Left lobe of liver (tissue), 2 donors: ENCODE data around the gene LSAMP. TPM values are rescaled to one million over a fixed set of nuclear protein-coding genes. Genes with fewer than 3 reads are reported as not detected.

Experiments used
- ATAC-seq: fragments of 200-7000 bp; cut with Tn5 transposase; one replicate; pipeline ENCODE4 v1.9.1; 2020; ENCODE audit warnings: mild to moderate bottlenecking, moderate library complexity
- DNase-seq: peaks from one replicate; pipeline ENCODE4 v3.0.0-alpha.2; 2020; ENCODE audit warnings: low spot score
- total RNA-seq: library from RNA; stranded (reverse); gene quantifications from one replicate; pipeline ENCODE4 v1.2.1, GENCODE V29; 2021
- donor health status: DM: no; HTN: no; CAD: no; lungs with moderate emphysema.
- donor health status: DM: no; HTN: yes; CAD: no.

Gene LSAMP
- total RNA-seq, 1 donor from 2014 or later, result 0.28 TPM

- DNase-seq, result no peak
- no peak for ATAC-seq
These were observed 11.7 kb downstream of the LSAMP start for GRCh38 chr3:116433552-116433951.

DNA sequence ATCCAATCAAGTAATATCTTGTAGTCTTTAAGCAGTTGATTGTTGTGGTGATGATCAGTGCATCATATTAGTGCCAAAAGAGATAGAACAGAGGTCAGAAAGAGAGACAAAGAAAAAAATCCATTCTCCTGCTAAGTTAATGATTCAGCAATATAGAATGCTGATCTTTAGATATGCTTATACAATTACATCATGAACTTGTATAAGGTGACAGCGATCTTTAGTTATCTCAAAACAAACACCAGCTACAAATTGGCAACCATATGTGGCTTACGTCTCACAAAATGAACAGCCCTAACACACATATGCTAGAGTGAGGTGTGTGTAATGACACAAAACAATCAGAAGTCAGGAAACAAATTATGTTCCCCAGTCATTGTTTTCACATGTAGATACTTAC is 12.5 kb downstream of the LSAMP start:
- DNase-seq (no peak), ATAC-seq (no peak)

DNA sequence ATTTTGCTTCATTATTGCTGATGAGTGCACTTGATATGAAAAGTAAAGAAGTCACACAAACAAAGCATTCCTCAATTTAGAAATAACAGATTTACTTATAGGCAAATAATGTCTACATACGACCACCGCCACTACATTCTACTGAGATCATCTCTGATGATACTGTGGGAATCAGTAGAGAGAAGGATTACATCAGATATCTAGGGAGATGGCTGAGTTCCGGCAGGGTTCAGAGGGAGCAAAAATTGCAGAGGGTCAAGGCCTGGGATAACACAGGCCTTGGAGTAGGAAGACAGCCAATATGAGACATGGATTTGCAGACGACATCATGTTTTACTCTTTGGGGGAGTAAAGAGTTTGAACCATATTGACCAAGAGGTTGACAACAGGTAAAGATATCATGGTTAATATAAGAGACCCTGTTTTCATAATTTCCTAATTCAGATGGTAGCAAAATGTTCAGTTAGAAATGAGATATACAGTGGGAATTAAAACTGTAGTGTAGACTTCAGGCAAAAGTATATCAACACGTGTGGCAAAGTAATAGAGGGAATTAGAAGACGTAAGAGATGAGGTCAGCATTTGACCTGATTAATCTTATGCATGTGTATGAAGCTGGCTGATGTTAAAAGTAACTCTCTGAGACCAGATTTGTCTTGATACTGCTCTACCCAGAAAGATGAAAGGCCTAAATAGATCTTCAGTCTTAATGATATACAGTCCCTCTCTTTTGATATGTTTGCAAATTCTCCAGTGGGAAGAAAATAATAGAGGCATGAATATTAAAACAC is 15.6 kb downstream of the LSAMP start:
- ATAC-seq (no peak), DNase-seq (no peak)

- DNase-seq, result no peak
- no peak for ATAC-seq
These were observed 19.3 kb downstream of the LSAMP start for GRCh38 chr3:116426036-116426435.

DNA sequence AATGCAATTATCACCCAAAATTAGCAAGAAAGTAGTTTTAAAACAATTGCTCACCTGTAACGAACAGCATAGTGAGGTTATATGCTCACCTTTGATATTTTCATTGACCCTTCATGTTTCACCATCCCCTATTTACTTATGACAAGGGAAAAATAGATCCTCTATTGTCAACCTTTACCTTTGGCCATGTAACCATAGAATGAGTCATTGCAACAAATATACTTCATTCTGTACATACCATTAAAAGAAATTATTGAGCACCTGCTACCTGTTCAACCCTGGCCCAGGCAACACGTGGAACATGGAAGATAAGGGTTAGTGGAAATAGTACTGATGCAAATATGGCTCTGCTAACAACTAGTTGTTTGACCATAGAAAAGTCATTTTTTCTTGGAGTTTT is 20.2 kb downstream of the LSAMP start:
- no peak for ATAC-seq
- DNase-seq, result no peak

- no peak for ATAC-seq
These were observed 21.3 kb downstream of the LSAMP start for GRCh38 chr3:116423945-116424344.

GRCh38 chr3:116423374-116423773 is 21.9 kb downstream of the LSAMP start:
- no peak for DNase-seq
- ATAC-seq, result no peak

More at GRCh38 chr3:116423945-116424344, 21.3 kb downstream of the LSAMP start:
- DNase-seq, result no peak

- no peak for DNase-seq
- ATAC-seq, result no peak
These were observed 28.1 kb downstream of the LSAMP start for GRCh38 chr3:116417151-116417550.

DNA sequence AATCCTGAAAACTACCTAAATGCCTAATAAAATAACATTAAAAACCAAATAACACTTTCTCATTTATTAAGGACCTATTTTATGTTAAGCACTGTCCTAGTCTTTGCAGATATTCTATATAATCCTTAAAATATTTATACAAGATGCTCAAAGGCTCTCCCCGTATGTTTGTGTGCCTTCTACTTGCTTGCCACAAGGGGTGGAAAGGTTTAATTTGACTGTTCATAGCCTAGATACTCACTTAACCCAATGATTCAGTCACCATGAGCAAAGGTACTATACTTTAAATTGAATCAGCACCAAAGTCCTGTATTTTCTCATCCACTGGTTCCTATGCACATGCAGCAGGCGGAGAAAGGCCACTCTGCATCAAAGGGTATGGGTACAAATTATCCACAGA is 32.0 kb downstream of the LSAMP start:
- no peak for ATAC-seq
- DNase-seq, result no peak

- no peak for DNase-seq
- no peak for ATAC-seq
These were observed 36.8 kb downstream of the LSAMP start for GRCh38 chr3:116408473-116408872.

GRCh38 chr3:116405231-116405630 is 40.1 kb downstream of the LSAMP start:
- DNase-seq (no peak), ATAC-seq (no peak)

GRCh38 chr3:116399701-116400226 is 45.5 kb downstream of the LSAMP start:
- no peak for ATAC-seq
- no peak for DNase-seq

DNA sequence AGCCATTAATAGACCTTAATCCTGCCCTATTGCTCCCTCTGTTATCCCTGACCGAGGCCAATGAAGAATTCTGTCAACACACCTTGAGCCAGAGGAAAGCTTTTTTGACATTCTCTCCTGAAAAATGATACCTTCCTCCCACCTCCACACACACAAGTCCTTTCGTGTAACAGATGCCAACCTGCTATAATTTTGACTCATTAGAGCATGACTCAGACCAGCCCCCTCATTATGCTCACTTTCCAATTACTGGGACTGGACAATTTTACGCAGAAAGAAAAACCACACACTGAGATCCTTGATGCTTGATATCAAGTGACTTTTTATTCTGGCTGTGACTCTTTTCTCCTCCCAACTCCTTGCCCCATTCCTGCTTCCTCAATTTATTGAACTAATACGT is 50.9 kb downstream of the LSAMP start:
- DNase-seq, result no peak
- ATAC-seq, result no peak

DNA sequence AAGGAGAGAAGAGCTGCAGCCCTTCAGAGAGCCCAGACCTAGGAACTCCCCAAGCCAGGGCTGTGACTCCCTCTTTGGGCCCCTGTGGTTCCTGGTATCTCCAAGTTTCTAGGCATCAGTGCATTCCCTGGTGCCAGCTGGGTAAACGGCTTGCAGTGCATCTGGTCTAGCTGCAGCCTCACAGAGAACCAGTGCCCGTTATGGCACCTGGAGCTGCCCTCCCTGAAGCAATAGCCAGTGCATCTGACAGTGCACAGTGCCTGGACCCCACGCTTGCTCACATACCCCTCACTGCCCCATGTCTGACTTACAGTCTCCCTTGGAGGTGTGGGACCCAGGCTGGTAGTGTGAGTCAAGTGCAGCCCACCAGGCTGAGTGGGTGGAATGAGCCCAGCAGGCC is 52.1 kb downstream of the LSAMP start:
- no peak for DNase-seq
- no peak for ATAC-seq

DNA sequence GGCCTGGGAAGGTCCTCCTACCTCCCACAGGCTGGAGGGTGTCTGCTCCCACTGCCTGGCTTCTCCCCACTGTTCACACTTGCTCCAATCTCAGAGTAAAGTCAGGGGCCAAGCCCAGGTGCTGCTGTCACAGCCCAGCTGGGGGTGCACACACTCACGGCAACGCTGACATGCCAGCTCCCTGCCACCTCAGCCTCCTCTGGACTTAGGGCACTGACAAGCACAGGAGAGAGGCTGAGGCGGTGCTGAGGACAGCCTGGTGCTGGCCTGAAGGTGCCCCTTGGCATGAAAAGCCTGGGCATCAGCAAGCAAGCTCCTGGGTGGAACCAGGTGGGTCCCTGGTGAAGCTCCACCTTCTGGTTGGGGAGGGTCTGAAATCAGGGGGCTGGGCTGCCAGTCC is 53.0 kb downstream of the LSAMP start:
- DNase-seq (no peak), ATAC-seq (no peak)

DNA sequence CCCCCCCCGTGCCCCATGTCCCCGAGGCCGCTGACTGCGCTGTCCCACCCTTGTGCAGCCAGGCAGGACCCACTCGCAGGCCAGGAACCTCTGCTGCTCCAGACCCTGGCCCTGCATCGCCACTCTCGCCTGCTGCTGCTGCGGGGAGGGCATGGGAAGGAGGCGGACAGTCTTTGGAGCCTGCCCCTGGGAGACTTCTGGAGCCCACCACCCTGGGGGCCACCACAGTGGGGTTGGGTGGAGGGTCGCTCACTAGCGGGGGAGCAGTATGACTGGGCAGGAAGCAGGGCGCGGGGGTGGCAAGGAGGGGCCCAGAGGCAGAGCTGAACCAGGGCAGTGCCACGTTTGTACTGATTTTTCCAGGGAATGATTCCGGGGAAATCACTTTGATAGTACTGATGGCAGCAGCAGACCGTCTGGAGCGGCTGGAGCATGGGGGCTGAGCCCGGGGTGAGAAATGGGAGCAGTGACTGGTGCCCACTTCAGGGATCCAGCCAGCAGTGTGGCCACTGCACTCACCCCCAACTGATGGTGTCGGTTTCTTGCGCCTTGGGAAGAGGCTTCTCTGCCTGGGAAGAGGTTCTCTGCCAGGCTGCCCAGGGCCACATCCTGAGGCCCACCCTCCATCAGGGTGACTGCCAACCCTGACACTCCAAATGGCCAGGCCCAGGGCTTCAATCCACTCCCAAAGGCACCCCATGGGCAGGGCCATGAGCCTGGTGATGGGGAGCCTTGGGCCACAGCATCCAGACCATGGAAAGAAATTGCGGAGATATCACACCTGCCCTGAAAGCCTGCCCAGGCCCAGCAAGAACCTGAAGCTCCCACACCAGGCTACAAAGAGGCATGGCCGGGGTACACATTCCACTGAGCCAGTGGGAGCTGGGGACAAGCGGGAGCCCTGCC is 53.7 kb downstream of the LSAMP start:
- DNase-seq (no peak), ATAC-seq (no peak)

DNA sequence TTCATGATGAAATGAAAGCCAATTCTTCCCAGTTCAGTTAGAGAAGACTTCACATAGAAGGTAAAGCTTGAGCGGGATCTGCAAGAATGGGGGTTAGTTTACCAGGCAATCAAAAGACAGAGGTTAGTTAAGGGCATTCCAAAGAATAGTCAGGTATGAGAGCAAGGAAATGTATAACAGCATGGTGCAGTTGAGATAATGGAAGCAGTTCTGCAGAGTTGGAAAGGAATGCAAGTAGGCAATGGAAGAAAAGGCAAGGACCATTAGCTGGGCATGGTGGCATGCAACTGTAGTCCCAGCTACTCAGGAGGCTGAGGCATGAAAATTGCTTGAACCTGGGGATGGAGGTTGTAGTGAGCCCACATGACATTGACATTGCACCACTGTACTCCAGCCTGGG is 55.0 kb downstream of the LSAMP start:
- ATAC-seq, result no peak

GRCh38 chr3:116388867-116389385 is 56.4 kb downstream of the LSAMP start:
- no peak for DNase-seq
- ATAC-seq, result no peak

More for the DNA sequence above, 55.0 kb downstream of the LSAMP start:
- no peak for DNase-seq

- DNase-seq (no peak), ATAC-seq (no peak)
These were observed 59.1 kb downstream of the LSAMP start for GRCh38 chr3:116386168-116386567.

- DNase-seq, result no peak
- ATAC-seq, result no peak
These were observed 60.6 kb downstream of the LSAMP start for GRCh38 chr3:116384717-116385116.

DNA sequence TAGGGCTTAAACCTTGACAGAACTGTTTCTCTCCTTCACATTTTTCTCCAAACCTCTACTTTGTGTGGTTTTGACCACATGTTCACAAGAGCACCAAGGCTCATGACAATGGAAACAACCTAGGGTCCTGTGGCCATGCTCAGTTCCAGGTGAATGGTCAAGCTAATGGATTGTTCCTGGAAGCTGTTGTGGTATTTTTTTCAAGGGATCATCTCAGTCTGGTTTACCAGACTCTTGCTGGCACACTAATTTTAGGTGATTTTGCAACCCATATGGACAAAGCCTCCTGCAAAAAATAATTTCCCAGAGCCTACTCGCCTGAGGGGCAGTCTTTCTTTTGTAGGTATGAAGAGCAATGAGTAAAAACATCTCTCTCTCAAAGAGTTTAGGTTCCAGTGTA is 67.2 kb downstream of the LSAMP start:
- DNase-seq (no peak), ATAC-seq (no peak)

DNA sequence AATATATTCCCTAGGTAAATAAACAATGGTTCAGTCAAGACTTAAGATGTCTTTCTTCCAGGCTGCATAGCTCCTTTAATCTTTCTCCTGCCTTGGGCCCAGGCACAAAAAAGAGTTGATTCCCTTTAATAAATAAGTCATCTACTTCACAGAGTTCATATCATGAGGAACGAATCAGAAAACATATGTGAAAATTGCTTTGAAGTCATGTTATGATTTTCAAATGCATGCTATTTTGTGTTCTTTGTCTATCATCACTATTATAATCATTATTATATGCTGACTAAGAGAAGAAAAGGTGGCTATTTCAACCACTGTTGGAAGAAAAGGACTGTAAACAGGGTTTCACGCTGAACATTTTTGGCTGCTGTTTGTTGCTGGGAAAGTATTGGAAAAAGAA is 70.4 kb downstream of the LSAMP start:
- no peak for ATAC-seq
- DNase-seq, result no peak
